Measurements from ENCODE around the gene ADPRHL1.
"Not testable (repeated sequence)": the region's sequence is repeated elsewhere in the genome, so short reads cannot be mapped to it uniquely, and the experiment has no call there.

Gene ADPRHL1

GRCh38 chr13:113451951-113452421, 1.3 kb downstream of the ADPRHL1 start:
- no peak for TF ChIP-seq CTCF (IDR thresholded peaks at IDR 0.05; ENCODE audit: extremely low read depth, insufficient read depth, missing control alignments)
- in situ Hi-C loops (cut with MboI; ENCODE audit: low pct_unique_long_range_greater_than_20kb, low sequenced_read_pairs, unreplicated experiment) = no loop called here
- no peak for DNase-seq (ENCODE audit: low spot score)

GRCh38 chr13:113450861-113451620, 2.2 kb downstream of the ADPRHL1 start:
- in situ Hi-C loops (cut with MboI; ENCODE audit: low pct_unique_long_range_greater_than_20kb, low sequenced_read_pairs, unreplicated experiment); DNase-seq (ENCODE audit: low spot score): not testable (repeated sequence)
- peak; percentile 16 for TF ChIP-seq CTCF (IDR thresholded peaks at IDR 0.05; ENCODE audit: extremely low read depth, insufficient read depth, missing control alignments)

GRCh38 chr13:113450348-113450744, 2.9 kb downstream of the ADPRHL1 start:
- in situ Hi-C loops (cut with MboI; ENCODE audit: low pct_unique_long_range_greater_than_20kb, low sequenced_read_pairs, unreplicated experiment) = not testable (repeated sequence)

GRCh38 chr13:113449693-113450347, 3.5 kb downstream of the ADPRHL1 start:
- TF ChIP-seq CTCF (IDR thresholded peaks at IDR 0.05; ENCODE audit: extremely low read depth, insufficient read depth, missing control alignments) = no peak
- DNase-seq (ENCODE audit: low spot score) = no peak
- in situ Hi-C loops (cut with MboI; ENCODE audit: low pct_unique_long_range_greater_than_20kb, low sequenced_read_pairs, unreplicated experiment) = no loop called here

More at GRCh38 chr13:113450348-113450744, 2.9 kb downstream of the ADPRHL1 start:
- DNase-seq (ENCODE audit: low spot score) = not testable (repeated sequence)

- in situ Hi-C loops (cut with MboI; ENCODE audit: low pct_unique_long_range_greater_than_20kb, low sequenced_read_pairs, unreplicated experiment) = no loop called here
- DNase-seq (ENCODE audit: low spot score) = no peak
- no peak for TF ChIP-seq CTCF (IDR thresholded peaks at IDR 0.05; ENCODE audit: extremely low read depth, insufficient read depth, missing control alignments)
These were observed 4.2 kb downstream of the ADPRHL1 start for GRCh38 chr13:113448885-113449692.

GRCh38 chr13:113448545-113448884, 4.8 kb downstream of the ADPRHL1 start:
- no peak for DNase-seq (ENCODE audit: low spot score)
- no peak for TF ChIP-seq CTCF (IDR thresholded peaks at IDR 0.05; ENCODE audit: extremely low read depth, insufficient read depth, missing control alignments)
- in situ Hi-C loops (cut with MboI; ENCODE audit: low pct_unique_long_range_greater_than_20kb, low sequenced_read_pairs, unreplicated experiment) = no loop called here

All from GM13977 (cell line).